Endothelial cell of umbilical vein (primary cell): Measurements from ENCODE around the gene TM4SF18. TPM values are rescaled to one million over a fixed set of nuclear protein-coding genes. Genes with fewer than 3 reads are reported as not detected.

Source experiments
- BruUV-seq: library from RNA; stranded (reverse); fragments of 400-500 nt; replicated peaks from 2 replicates; lab custom pipeline; 2021; lab: Mats Ljungman, UMichigan
- CTCF ChIA-PET: fragments of 300-600, 350-600 bp; sonication (Branson Sonifier 250); formaldehyde crosslinking; loops from one replicate; lab custom pipeline; 2021; ENCODE audit warnings: antibody characterized with exemption, inconsistent platforms; lab: Charles Lee
- POLR2A ChIA-PET: fragments of 300-600, 350-600 bp; sonication (Branson Sonifier 250); formaldehyde crosslinking; loops from one replicate; lab custom pipeline; 2021; ENCODE audit warnings: antibody characterized with exemption, inconsistent platforms; lab: Charles Lee
- DNase-seq: peaks from one replicate; pipeline ENCODE4 v3.0.0-alpha.2; 2011; ENCODE audit warnings: low read depth, low spot score
- FAIRE-seq: peaks from 2 replicates; lab custom pipeline; 2011; peaks lifted over from hg19 to GRCh38; lab: Jason Lieb, UNC
- H2AFZ ChIP-seq: 2 replicates; pipeline ENCODE4 v1.6.0; 2012; ENCODE audit warnings: low read depth, low read length, control low read depth, inconsistent platforms
- H3K27ac ChIP-seq: 2 replicates; pipeline ENCODE4 v1.5.1; 2011; ENCODE audit warnings: low read depth, mild to moderate bottlenecking, control low read depth, low read length, moderate library complexity; ENCODE audit not compliant: insufficient read depth
- H3K27me3 ChIP-seq, 2 experiments: 2 replicates each; pipeline versions ENCODE4 v1.6.0 to v1.6.1; 2011; ENCODE audit warnings: low read length in 2 of 2, mixed read lengths in 1 of 2; ENCODE audit not compliant: control insufficient read depth in 2 of 2, insufficient read depth in 2 of 2
- H3K36me3 ChIP-seq, 2 experiments: 2 replicates in 1 of 2; 3 replicates in 1 of 2; pipeline ENCODE4 v1.5.1; 2011; ENCODE audit warnings: low read length in 2 of 2, mild to moderate bottlenecking in 1 of 2, moderate library complexity in 1 of 2; ENCODE audit not compliant: control insufficient read depth in 2 of 2, insufficient read depth in 2 of 2; ENCODE audit errors: extremely low read depth in 1 of 2
- H3K4me1 ChIP-seq: 3 replicates; pipeline ENCODE4 v1.5.1; 2011; ENCODE audit warnings: mild to moderate bottlenecking, low read length; ENCODE audit not compliant: control insufficient read depth, insufficient read depth; ENCODE audit errors: extremely low read depth
- H3K4me2 ChIP-seq: 2 replicates; pipeline ENCODE4 v1.6.1; 2011; ENCODE audit warnings: low read length, control low read depth, mixed read lengths; ENCODE audit not compliant: insufficient read depth
- H3K4me3 ChIP-seq, 3 experiments: fragments of 200-600 bp in 1 of 3; sonication (generic), shearing (Covaris generic) in 1 of 3; replicated peaks in 1 of 3; 2 replicates each; pipeline ENCODE4 v1.5.1; 2011 to 2016; ENCODE audit warnings: control low read depth in 3 of 3, low read length in 3 of 3, mild to moderate bottlenecking in 2 of 3, inconsistent platforms in 1 of 3, low read depth in 1 of 3, moderate library complexity in 1 of 3; ENCODE audit not compliant: insufficient read depth in 1 of 3
- H3K79me2 ChIP-seq: 2 replicates; pipeline ENCODE4 v1.6.0; 2012; ENCODE audit warnings: low read length, inconsistent platforms; ENCODE audit not compliant: control insufficient read depth, insufficient read depth
- H3K9ac ChIP-seq: replicated peaks from 2 replicates; pipeline ENCODE3; 2011; ENCODE audit warnings: low read length, control low read depth; ENCODE audit not compliant: insufficient read depth; ENCODE audit errors: extremely low read depth
- H3K9me1 ChIP-seq: replicated peaks from 3 replicates; pipeline ENCODE4 v1.6.0; 2011; ENCODE audit warnings: mild to moderate bottlenecking, low read length; ENCODE audit not compliant: control insufficient read depth, insufficient read depth; ENCODE audit errors: extremely low read depth
- H3K9me3 ChIP-seq: replicated peaks from 2 replicates; pipeline ENCODE4 v1.5.1; 2012; ENCODE audit warnings: low read length, inconsistent platforms; ENCODE audit not compliant: control insufficient read depth, insufficient read depth
- H4K20me1 ChIP-seq: replicated peaks from 2 replicates; pipeline ENCODE3; 2011; ENCODE audit warnings: mild to moderate bottlenecking, low read length; ENCODE audit not compliant: control insufficient read depth, insufficient read depth; ENCODE audit errors: extremely low read depth
- EZH2 ChIP-seq: IDR thresholded peaks from 2 replicates; pipeline ENCODE4 v1.6.1; 2012; ENCODE audit warnings: borderline replicate concordance, low read depth, mild to moderate bottlenecking, moderate library complexity, low read length, inconsistent platforms; ENCODE audit not compliant: severe bottlenecking
- FOS ChIP-seq: IDR thresholded peaks from 2 replicates; pipeline ENCODE4 v1.6.1; 2011; ENCODE audit warnings: mild to moderate bottlenecking, low read length, moderate library complexity, borderline replicate concordance; ENCODE audit not compliant: insufficient read depth
- GATA2 ChIP-seq: IDR thresholded peaks from 2 replicates; pipeline ENCODE4 v1.7.0; 2011; ENCODE audit warnings: low read depth, mild to moderate bottlenecking, moderate library complexity, mixed read lengths, low read length; ENCODE audit not compliant: insufficient read length, insufficient read depth
- JUN ChIP-seq: IDR thresholded peaks from 2 replicates; pipeline ENCODE4 v1.6.1; 2011; ENCODE audit warnings: borderline replicate concordance, low read depth; ENCODE audit not compliant: insufficient read length, insufficient read depth
- MYC ChIP-seq: IDR thresholded peaks from one replicate; pipeline ENCODE4 v1.6.1; 2011; ENCODE audit warnings: mild to moderate bottlenecking, low read depth, low read length
- POLR2A ChIP-seq: IDR thresholded peaks from 2 replicates; pipeline ENCODE4 v1.6.1; 2012; ENCODE audit warnings: low read depth, mild to moderate bottlenecking, control low read depth, low read length
- POLR2AphosphoS5 ChIP-seq: IDR thresholded peaks from 2 replicates; pipeline ENCODE4 v1.6.1; 2012; ENCODE audit warnings: low read depth, mild to moderate bottlenecking, control low read depth, low read length, moderate library complexity; ENCODE audit not compliant: insufficient read depth
- dilution Hi-C: fragments of 300-500 bp; cut with MboI; formaldehyde crosslinking; loops from one replicate; pipeline ENCODE4 v1.15.0; 2019; ENCODE audit warnings: low sequenced_read_pairs; ENCODE audit not compliant: extremely low pct_ligation_motif_present
- intact Hi-C: fragments of 100-400 bp; cut with micrococcal nuclease; formaldehyde crosslinking; loops from one replicate; pipeline ENCODE4 v1.10.0; 2022
- polyA plus RNA-seq, 4 experiments: library from polyadenylated mRNA; depleted of rRNA in 3 of 4; stranded (reverse) in 3 of 4; unstranded in 1 of 4; fragments of >200 nt; gene quantifications; 2 replicates each; pipeline versions ENCODE4 v1.2.1 to v1.2.3, GENCODE V29; 2011 to 2012; ENCODE audit warnings: missing spikeins in 1 of 4
- total RNA-seq: library from RNA; stranded (reverse); gene quantifications from 2 replicates; pipeline ENCODE4 v1.2.3, GENCODE V29; 2021
- TF ChIP-seq, protein P1 (sequence below), 2 donors: IDR thresholded peaks; 1 replicate in 1 of 2; 2 replicates in 1 of 2; pipeline ENCODE4 v1.5.1; 2011; ENCODE audit warnings: low read length in 2 of 2, mild to moderate bottlenecking in 2 of 2, moderate library complexity in 2 of 2, control low read depth in 1 of 2, inconsistent platforms in 1 of 2, low read depth in 1 of 2; ENCODE audit not compliant: insufficient read depth in 1 of 2; ENCODE audit errors: extremely low read depth in 1 of 2
- TF ChIP-seq, protein P2 (sequence below): IDR thresholded peaks from 2 replicates; pipeline ENCODE4 v1.6.1; 2011; ENCODE audit not compliant: insufficient read depth, insufficient read length

Gene TM4SF18
- total and polyA plus RNA-seq, 2 donors (not counting 3 experiments of a cell fraction or from before 2014, with no cell fraction given): 158 to 163 TPM

DNA sequence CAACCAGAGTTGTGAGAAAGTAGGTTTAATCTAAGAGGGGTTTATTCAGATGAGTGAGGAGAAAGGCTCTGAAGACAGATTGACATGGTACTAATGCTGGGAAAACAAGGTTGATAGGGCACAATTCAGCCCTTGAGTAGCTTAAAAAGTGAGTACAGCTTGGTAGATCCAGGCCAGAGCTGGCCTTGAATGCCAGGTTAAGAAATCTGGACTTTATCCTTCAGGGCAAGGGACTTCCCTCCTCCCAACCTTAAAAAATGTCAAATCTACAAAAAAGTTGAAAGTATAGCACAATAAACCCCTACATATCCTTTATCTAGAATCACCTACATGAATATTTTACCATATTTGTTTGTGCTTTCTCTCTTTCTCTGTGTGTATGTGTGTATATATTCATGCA, 7.9 kb downstream of the TM4SF18 start:
- FAIRE-seq: no peak
- peaks cover 19% of the 10 kb centered on the region for H3K4me1 ChIP-seq
- POLR2A ChIA-PET: no interaction called here
- H3K9me1 ChIP-seq: no peaks in the 10 kb centered on the region
- intact Hi-C loops (no loop called here), dilution Hi-C loops (no loop called here)
- CTCF ChIA-PET: interaction anchor here (0.8 to 1.3 kb wide), 4 partner anchors 8 to 205 kb away, joined by 3 to 5 read pairs (median 4); partner anchors contain the start of gene TM4SF18
- H4K20me1 ChIP-seq: no peaks in the 10 kb centered on the region
- H3K4me2 ChIP-seq: no peak overlapping the region
- no peaks in the 10 kb centered on the region for H3K27me3 ChIP-seq
- no peaks in the 10 kb centered on the region for H3K9me3 ChIP-seq
- H3K36me3 ChIP-seq: peaks cover 15 to 29% of the 10 kb centered on the region in 2 experiments
- no peak overlapping the region for H2AFZ ChIP-seq
- no peaks in the 10 kb centered on the region for H3K79me2 ChIP-seq
- no peak overlapping the region for H3K27ac ChIP-seq
- no peak for DNase-seq
- H3K4me3 ChIP-seq: no peak overlapping the region
- TF ChIP-seq POLR2AphosphoS5 (no peak), POLR2A (no peak), FOS (no peak), EZH2 (no peak), GATA2 (no peak), JUN (no peak), MYC (no peak)
- TF ChIP-seq, protein P1, sequence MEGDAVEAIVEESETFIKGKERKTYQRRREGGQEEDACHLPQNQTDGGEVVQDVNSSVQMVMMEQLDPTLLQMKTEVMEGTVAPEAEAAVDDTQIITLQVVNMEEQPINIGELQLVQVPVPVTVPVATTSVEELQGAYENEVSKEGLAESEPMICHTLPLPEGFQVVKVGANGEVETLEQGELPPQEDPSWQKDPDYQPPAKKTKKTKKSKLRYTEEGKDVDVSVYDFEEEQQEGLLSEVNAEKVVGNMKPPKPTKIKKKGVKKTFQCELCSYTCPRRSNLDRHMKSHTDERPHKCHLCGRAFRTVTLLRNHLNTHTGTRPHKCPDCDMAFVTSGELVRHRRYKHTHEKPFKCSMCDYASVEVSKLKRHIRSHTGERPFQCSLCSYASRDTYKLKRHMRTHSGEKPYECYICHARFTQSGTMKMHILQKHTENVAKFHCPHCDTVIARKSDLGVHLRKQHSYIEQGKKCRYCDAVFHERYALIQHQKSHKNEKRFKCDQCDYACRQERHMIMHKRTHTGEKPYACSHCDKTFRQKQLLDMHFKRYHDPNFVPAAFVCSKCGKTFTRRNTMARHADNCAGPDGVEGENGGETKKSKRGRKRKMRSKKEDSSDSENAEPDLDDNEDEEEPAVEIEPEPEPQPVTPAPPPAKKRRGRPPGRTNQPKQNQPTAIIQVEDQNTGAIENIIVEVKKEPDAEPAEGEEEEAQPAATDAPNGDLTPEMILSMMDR (IDR thresholded peaks at IDR 0.05; ENCODE audit: extremely low read depth in 1 of 2, insufficient read depth in 1 of 2, low read depth in 1 of 2, low read length in 2 of 2): no peak
- TF ChIP-seq, protein P2, sequence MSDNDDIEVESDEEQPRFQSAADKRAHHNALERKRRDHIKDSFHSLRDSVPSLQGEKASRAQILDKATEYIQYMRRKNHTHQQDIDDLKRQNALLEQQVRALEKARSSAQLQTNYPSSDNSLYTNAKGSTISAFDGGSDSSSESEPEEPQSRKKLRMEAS: no peak
- no peak overlapping the region for H3K9ac ChIP-seq
- BruUV-seq: no TSS peak
